GM19023 (cell line): Measurements from ENCODE around the gene CDCA7.
"Not testable (repeated sequence)": the region's sequence is repeated elsewhere in the genome, so short reads cannot be mapped to it uniquely, and the experiment has no call there.

ENCODE experiments used
- ATAC-seq: cut with Tn5 transposase; IDR thresholded peaks from one replicate; pipeline ENCODE4 v1.9.1; 2021; ENCODE audit warnings: mild to moderate bottlenecking, moderate library complexity; ENCODE audit not compliant: unreplicated experiment

The CDCA7 gene

DNA sequence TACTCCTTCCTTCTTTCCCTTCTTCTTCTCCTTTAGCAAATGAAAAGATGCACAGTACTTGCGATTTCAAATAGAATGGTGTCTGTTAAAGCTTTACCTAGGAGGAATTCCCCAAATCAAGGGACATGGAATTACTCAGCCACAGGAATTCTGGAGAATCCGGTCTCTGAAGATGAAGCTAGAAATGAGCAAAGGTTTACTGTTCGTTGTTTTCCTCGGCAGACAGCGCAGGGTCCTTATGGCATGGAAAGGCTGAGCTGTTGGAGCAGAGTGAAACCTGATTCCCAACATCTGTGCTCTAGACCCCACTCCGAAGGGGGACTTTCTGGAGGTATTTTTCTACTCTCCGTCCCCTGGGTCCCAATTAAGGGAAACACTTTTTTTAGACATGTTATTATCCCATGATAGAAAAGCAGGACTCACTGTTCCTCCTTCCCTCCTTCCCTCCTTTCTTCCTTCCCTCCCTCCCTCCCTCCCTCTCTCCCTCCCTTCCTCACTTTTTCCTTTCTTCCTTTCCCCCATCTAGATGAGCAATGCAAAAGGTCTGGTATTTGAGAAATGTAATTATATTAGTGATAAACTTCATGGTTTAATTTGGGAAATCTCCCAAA lies 47.1 kb downstream of the CDCA7 start:
- ATAC-seq, result no peak

DNA sequence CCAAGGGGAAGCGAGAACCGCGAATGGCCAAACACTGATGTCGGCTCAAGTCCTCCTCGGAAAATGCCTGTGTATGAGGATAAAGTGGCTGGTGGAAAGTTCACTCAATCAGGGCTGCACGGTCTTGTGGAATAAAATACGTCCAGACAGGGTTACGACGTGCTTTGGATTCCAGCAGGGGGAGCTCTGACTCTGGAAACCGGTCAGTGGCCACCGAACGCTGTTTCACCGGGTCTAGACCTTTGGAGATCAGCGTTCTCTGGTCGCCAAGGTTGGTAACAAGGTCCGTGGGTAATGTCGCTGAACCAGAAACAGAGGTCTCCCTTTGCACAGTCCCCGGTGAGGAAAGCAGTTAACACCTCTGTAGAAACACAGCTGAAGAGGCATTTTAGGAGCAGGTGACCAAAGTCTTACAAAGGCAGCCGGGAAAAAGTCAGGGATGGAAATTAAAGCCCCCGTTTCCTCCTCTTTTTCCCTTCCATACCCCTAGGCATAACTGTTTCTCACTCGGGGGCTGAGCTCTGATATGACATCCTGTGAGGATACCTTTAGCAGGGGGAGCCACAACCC lies 47.8 kb downstream of the CDCA7 start:
- peak; percentile 87 for ATAC-seq

DNA sequence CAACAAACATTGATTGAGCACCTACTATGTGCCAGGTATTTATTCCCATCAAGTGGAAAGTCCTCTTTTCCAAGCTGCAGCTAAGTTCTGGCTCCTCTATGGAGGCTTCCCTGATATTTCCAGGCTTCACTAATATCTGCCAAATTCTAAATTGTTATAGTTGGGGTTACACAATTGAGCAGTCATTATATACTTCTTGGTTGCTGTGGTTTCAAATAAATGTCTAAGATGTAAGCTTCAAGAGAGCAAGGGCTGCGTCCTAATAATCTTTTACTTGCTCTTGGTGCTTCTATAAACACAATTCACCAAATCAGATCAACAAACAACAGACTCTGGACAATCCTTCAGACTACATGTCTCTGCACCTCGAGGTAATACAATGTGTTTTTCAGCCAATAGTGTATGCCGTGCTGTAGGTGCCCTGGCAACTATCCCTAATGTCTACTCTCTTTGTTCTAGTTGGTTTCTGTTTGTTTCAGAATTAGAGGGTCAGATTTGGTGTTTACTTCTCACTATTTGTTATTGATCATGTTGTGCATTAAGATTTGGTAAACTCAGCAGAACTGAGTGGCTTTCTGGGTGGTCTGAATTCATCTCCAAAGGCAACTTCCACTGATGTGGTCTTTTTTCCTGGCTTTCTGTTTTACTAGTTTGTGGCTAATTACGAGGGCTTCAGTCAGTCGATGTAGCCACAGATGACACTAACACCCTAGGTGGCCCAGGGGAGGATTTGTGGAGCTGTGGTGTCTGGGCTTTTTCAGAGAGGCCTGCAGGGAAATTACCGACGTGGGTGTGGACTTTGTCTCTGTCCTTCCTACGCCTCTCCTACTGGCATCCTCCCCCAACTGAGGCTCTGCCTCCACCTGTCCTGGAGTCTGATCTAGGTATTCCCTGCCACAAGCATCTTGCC lies 50.4 kb downstream of the CDCA7 start:
- no peak for ATAC-seq

DNA sequence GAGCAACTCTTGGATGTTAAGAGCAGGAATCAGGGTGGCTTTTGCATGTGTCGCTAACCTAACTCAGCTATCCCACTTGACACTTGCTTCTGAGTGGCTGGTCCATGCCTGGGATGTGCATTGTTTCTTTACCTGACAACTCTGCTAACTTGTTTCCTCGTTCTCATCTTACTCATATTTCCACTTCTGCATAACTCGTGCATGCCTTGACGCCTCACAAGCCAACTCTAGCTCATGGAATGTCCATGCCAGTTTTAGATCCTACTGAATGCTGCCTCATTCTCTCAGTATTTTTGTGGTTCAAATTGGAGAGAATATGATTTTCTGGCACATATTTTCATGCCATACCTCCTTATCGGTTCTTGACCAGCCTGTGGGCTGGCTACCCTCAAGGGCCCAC lies 52.5 kb downstream of the CDCA7 start:
- no peak for ATAC-seq

DNA sequence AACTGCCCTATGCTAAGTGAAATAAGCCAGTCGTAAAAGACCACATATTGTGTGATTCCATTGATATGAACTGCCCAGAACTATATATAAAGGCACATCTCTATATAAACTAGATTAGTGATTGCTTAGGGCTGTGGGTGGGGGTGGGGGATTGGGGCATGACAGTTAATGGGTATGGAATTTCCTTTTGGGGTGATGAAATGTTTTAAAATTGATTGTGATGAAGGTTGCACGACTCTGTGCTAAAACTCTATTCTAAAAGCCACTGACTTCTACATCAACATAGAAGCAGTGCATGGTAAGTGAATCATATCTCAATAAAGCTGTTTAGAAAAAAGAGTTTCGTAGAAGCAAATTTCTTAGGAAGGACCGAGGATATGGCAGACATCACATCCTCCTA lies 53.0 kb downstream of the CDCA7 start:
- ATAC-seq, result no peak

DNA sequence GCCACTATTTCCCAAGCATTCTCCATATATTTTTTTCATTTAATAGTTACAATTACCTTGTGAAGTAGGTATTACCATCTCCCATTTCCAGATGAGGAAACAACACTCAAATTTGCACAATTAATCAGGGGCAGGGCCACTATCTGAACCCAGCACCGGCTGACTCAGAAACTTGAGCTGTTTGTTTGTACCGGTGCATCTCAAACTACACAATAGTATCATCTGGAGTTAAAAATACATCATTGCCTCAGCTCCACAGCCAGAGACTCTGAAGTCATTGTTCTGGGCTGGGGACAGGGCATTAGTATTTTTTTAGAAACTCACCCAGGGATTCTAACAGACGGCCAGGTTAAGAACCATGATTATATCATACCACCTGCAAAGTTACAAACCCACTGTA lies 55.9 kb downstream of the CDCA7 start:
- ATAC-seq, result no peak

DNA sequence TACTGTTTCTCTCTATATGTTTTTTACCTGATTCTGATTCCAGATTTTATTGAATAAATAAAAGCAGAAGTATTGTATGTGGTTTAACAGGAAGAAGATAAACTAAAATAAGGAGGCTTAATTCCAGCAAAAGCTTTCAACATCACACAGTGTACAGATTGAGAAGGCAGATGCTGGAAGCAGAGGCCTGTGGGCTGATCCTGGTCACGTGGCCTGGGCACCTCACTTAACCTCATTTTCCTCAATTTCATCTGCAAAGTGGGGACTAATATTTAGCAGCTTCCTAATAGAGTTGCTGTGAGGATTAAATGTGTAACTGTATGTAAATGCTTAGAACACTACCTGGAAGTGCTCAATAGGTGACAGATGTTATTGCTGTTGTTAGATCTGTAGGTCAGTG lies 58.0 kb downstream of the CDCA7 start:
- no peak for ATAC-seq

DNA sequence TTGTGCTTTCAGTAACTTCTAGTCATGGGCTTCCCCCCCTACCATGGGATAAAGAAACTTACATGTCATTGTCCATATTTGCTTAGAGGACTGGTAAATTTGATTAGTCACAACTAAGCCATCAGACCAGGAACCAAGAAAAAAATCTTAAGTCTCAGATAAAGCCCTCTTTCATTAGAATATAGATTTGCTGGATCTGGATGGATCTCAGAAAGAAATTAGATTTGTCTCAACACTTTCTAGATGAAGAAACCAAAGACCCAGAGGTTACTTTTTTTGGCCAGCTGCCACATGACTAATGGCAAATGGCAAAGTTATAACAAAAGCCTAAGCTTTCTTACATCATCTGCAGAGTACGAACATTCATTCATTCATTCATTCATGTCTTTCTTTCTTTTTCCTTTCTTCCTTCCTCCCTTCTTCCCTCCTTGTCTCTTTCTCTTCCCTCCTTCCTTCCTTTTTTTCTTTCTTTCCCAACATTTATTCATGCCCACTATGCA lies 60.2 kb downstream of the CDCA7 start:
- no peak for ATAC-seq

DNA sequence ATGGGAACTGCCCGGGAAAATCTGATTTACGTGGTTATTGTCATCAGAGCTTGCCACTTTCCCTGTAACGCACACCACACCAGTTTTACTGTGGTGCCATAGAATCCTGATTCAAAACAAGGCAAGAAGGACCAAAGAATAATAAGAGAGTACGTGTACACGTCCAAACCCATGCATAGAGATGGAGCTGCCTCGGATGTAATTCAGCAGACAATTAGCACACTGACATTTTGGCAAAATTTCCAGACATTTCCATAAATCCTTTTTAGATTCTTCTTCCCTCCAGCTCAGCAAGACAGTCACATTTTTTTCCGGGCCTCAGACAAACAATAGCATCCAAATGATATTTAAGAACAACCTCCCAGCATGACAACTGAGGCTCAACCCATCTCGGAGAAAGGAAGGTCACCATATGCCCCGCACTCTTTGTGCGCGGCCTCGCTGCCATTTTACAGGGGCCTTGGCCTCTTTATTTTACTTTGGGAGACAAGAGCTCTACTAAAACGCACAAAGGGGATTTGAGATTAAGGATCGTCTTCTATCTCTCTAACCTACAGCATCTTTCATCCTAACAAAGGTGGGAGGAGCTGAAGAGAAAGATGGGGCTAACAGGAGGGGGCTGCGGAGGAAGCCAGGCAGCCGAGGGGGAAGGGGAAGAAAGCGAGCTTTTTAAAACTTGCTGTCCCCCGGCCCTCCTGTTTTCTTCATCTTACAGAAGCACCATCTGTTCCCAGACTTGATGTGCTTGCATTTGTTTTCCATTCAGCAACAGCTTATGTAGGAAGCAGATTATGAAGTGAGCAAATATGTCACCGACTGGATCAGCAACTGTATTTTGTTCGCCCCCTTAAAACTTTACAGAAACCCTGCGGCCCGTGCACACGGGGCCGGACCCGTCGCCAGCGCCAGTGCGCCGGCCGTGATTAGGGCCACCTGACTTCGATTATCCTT lies 61.0 kb downstream of the CDCA7 start:
- no peak for ATAC-seq

DNA sequence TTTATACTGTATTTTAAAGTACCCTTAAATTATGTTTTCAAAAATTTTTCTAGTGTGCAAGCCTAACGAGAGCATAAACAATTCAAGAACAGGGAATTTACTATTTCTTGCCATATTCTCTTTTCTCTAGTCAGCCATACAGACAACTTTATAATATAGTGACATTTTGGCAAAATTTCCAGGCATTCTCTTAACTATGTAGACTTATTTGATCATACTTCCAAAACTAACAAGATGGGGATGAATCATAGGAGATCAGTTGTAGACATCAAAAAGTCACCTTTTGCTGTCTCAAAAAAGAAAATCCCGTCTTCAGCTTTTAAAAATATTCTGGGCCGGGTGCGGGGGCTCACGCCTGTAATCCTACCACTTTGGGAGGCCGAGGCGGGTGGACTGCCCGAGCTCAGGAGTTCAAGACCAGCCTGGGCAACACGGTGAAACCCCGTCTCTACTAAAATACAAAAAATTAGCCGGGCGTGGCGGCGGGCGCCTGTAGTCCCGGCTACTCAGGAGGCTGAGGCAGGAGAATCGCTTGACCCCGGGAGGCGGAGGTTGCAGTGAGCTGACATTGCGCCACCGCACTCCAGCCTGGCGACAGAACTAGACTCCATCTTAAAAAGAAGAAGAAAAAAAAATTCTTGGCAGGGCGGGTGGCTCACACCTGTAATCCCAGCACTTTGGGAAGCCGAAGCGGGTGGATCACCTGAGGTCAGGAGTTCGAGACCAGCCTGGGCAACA lies 61.9 kb downstream of the CDCA7 start:
- ATAC-seq, result not testable (repeated sequence)

DNA sequence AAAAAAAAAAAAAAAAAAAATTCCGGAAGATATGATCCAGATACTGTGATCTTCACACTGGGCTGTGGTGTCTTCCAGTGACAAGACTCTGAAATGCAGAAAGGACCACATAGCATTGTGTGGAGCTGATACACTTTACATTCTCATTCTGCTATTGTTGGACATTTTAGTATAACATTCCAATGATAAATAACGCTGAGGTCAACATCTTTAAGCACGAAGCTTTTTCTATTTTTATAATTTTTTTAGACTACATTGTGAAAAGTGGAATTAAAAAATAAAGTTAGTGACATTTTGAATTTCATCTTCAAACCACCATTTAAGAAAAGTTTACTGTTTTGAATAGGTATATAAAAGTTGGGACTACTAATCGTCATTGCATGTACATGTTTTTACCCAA lies 62.7 kb downstream of the CDCA7 start:
- ATAC-seq, result no peak

DNA sequence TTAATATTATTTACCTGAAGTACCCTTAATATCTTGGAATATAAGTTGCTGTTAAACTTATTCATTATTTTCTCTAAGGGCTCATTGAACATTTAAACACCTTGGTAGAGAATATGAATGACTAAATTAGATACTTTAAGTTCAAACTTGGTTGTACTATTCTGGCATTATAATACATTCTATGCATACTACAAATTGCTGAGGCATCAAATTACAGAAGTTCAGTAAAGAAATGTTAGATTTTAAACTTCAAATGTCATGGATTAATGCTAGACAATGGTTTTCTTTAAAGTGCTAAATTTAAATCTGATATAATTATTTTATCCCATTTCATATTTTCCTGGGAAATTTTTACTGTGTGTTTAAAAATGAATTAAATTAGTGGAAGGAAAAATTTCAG lies 63.1 kb downstream of the CDCA7 start:
- no peak for ATAC-seq
